HK-2 (cell line): ENCODE results near the gene MPDZ.

ENCODE experiments used
- DNase-seq: peaks from one replicate; pipeline ENCODE4 v3.0.0-alpha.2; 2018; ENCODE audit not compliant: unreplicated experiment

MPDZ gene, protein sequence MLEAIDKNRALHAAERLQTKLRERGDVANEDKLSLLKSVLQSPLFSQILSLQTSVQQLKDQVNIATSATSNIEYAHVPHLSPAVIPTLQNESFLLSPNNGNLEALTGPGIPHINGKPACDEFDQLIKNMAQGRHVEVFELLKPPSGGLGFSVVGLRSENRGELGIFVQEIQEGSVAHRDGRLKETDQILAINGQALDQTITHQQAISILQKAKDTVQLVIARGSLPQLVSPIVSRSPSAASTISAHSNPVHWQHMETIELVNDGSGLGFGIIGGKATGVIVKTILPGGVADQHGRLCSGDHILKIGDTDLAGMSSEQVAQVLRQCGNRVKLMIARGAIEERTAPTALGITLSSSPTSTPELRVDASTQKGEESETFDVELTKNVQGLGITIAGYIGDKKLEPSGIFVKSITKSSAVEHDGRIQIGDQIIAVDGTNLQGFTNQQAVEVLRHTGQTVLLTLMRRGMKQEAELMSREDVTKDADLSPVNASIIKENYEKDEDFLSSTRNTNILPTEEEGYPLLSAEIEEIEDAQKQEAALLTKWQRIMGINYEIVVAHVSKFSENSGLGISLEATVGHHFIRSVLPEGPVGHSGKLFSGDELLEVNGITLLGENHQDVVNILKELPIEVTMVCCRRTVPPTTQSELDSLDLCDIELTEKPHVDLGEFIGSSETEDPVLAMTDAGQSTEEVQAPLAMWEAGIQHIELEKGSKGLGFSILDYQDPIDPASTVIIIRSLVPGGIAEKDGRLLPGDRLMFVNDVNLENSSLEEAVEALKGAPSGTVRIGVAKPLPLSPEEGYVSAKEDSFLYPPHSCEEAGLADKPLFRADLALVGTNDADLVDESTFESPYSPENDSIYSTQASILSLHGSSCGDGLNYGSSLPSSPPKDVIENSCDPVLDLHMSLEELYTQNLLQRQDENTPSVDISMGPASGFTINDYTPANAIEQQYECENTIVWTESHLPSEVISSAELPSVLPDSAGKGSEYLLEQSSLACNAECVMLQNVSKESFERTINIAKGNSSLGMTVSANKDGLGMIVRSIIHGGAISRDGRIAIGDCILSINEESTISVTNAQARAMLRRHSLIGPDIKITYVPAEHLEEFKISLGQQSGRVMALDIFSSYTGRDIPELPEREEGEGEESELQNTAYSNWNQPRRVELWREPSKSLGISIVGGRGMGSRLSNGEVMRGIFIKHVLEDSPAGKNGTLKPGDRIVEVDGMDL (N-terminal part only)

DNA sequence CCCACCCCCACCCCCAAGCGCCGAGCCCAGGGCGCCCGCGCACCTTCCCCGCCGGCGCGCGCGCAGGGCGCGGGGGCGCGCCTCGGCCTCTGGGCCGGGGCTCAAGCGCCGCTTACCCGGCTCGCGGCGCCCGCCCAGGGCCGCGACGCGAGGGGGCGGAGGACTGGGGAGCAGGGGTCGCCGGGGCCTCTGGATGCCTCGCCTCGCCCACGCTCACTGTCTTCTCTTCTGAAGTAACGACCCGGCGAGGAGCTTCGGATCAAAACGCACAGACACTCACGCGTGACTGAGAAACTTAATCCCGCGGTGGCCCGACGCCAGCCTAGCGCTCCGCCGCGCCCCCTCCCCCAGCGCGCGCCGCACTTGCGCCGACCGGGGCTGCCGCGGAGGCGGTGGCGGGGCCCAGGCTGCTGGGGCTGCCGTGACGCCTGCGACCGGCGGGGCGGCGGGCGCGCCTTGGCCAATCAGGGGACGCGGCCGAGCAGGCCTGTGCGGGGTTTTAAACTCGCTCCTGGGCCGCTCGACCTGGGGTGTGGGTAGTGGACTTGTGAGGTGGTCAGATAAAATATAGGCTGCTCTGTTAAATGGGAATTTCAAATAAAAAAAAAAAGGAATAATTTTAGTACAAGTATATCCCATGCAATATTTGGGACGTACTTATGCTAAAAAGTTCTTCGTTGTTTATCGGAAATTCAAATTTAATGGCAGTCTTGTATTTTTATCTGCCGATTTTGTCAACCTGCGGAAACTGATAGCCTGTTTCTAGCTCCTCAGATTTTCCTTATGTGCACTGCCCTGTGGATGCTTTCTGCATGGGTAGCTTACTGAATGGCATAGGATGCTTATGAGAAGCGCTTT is at the start of gene MPDZ:
Gene MPDZ (minus strand): TSS at position 409 of the 858 bp plus-strand sequence. CDS start 29,377 bp downstream, outside the sequence.
- peak; percentile 51 for DNase-seq

DNA sequence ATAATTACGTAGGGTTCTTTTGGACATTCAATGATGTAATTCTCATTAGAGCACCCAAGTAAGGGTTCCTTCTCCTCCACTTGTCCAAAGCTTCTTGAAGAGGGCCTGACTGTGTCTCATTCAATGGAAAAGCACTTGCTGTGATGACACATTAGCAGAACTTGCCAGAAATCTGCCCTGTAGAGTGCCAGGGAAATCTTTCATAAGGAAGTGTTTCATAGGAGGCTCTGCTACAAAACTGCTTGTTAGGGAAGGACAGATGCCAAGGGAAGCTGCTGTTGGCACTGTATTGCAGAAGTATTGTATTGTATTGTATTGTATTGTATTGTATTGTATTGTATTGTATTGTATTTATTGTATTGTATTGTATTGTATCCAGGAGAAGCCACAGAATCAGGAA is 45.5 kb upstream of the MPDZ start:
- no peak for DNase-seq

DNA sequence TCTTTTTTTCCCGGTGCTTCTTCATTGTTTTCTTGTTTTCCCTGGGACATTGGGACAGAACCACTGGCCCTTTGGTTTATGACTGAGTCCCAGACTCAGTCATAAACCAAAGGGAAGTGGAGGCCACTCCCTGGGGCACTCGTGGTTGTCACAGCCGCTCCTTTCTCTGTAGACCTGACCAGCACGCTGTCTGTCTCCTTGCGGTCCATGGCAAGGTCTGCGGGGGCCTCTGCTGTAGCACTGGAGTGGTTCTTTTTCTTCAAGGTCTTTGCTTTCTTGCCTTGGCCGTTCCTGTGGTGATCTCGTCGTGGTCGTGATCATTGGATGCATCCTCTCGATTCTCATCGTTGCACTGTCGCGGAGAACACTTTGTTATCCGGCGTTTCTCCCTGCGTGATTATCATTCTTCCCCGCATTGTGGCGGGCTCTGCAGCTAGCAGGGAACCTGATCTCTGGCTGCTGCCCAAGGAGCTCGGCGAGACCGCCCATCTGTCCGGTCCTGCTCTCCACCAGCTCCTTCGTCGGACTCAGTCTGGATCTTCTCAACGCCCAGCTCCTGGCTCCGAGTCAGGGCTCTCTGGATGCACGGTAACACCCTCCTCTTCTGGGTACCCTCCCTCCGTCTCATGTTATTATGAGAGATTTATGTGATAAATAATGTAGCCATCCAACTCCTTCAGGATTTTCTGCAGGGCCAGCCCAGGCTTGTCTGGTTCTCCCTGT is 43.5 kb upstream of the MPDZ start:
- no peak for DNase-seq

DNA sequence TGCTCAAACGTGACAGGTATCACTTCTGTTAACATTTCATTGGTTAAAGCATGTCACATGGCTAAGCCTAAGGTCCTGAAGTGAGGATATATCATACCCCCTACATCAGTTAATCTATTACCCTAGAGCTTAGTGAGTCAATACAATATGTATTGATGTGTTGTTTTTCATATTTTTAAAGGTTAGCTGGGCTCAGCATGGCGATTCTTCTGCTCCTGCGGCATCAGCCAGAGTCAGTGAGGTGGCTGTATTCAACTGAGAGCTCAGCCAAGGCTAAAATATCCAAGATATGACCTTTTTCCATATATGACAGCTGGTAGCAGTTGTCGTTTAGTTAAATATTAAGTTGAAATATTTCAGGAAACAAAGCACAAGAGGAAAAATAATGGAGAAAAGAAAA is 38.5 kb upstream of the MPDZ start:
- no peak for DNase-seq

DNA sequence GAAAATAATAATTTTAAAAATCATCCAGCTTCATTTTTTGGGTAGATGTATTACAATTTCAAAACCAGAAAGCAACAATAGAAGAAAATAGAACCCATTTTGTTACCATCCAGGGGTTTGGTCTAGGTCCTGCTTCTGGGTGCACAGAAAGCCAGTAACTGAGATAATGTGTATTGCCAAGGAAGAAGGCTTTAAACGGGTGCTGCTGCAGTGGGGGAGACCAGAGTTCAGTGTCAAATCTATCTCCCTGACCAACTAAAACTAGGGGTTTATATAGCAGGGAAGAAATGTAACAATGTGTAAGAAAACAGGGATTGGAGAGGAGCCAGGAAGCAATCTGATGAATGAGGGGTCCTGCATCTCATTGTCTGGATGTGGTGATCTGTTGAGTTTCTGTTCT is 17.5 kb upstream of the MPDZ start:
- no peak for DNase-seq

DNA sequence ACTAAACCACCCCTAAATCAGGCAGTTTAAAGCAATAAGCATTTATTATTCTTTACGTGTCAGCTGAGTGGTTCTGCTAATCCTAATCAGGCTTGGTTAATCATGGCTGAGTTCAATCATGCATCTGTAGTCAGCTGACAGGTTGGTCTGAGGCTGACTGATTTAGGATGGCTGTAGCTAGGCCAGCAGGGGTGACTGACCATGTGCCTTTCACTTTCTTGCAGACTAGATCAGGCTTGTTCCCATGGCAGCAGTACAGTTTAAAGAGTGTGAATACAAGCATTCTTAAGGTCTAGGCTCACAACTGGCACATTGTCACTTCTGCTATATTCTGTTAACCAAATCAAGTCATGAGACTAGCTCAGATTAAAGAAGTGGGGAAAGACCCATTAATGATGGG is 16.1 kb upstream of the MPDZ start:
- DNase-seq, result no peak

DNA sequence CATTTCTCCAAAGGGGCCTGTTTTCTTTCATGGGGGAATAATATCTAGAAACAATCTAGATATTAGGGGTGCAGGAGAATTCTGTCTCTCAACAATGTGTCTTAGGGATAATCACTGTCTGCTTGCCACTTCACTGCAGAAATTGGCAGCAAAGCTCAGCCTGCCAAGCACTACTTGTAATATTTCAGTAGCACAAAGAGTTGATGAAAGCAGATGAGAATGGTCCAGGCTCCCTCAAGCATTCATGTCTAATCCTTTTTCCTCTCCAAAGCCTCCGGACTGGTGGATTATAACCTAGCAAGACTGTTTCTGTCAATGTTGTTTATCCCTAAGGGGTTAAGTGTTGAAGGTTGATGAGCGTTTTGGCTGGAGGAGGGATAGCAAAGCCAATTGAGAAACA is 13.3 kb upstream of the MPDZ start:
- no peak for DNase-seq

DNA sequence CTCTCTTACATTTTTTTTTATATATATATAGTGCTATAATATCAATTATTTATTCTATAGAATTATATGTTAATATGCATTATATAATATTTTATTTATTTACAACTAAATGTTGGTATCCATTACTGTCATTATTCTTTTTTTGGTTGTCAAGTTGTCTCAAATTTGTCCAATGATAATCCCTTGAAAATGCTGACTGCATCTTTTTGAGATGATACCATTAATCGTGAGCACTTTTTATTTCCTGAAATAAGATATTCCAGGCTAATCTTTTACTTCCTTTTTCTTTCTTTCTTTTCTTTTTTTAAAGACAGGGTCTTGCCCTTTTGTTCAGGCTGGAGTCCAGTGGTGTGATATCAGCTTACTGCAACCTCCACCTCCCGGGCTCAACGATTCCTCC is 12.7 kb upstream of the MPDZ start:
- no peak for DNase-seq

DNA sequence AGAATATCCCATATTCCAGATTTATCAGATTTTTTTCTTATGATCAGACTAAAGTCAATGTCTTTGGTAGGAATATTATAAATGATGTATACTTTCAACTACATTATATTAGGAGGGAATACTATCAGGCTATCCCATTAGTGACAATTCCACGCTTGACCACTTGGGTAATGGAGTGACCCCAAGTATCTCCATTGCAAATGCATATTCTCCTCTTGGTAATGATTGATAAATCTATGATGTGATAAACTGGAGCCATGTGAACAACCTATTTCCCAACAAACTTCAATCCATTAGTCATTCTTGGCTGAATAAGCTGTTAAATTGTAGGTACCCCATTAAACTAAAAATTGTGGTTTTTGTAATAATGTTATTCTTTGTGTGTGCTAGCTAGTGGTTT is 12.2 kb upstream of the MPDZ start:
- DNase-seq, result no peak

DNA sequence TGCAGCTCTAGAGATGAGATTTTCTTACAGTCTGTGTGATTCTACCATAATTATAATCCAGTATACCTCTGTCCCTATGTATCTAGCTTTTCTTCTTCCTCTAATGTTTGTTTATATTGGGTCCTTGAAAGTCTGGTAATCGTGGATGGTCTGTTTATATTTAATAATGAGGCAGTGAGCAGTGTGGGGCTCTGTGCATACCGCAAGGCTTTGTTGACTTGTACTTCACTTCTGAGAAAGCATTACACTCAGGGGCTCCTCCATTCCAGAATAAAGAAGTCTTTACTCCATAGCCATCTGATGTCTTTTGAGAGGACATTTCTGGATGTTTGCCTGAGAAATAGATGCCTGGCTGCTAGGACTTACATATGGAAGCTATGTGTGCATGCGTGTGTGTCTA is 4.5 kb upstream of the MPDZ start:
- DNase-seq, result no peak

DNA sequence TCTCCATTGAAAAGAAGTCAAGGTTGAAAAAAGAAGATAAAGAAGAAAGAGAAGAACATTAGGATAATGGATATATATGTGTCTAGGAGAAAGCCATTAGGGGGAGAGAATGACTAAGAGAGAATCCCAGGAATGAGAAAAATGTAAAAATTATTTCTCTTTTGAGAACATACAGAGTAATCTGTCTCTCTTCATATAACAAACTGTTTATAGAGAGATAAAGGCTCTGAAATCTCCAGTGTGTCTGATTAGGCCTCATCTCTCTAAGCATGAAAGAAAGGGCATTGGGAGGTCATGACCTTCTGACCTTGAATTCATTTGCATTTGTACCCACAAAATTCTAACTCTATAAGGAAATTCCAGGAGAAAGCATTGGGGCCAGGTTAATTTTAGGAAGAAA is 3.5 kb upstream of the MPDZ start:
- no peak for DNase-seq

DNA sequence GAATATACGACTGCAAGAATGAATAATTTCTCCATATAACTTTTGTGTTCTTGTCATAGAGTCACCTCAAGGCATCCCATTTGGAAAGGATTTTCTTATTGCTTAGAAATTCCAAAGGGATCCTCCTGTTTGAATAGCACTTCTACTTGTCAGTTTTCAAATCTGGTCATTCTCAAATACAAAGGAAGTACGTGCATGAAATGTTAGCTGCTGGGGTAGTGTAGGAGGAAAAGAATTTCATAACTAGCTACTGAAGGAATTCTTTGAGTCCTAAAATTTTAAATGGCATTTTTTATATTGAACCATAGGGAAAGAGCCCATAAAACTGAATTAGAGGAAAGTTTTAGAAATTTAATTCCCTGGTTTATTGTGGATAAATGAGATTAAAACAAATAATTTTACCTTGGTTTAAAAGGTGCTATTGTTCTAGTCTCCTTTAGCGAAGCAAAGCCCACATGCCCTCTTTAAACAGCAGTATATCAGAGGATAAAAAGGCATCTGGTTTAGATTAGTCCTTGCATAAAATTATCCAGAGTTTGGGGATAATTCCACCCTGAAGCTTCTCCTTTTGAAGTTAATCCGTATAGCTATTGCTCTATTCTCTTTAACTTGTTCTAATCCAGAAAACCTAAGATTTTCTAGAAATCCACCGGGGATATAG is 2.0 kb upstream of the MPDZ start:
- DNase-seq, result no peak

DNA sequence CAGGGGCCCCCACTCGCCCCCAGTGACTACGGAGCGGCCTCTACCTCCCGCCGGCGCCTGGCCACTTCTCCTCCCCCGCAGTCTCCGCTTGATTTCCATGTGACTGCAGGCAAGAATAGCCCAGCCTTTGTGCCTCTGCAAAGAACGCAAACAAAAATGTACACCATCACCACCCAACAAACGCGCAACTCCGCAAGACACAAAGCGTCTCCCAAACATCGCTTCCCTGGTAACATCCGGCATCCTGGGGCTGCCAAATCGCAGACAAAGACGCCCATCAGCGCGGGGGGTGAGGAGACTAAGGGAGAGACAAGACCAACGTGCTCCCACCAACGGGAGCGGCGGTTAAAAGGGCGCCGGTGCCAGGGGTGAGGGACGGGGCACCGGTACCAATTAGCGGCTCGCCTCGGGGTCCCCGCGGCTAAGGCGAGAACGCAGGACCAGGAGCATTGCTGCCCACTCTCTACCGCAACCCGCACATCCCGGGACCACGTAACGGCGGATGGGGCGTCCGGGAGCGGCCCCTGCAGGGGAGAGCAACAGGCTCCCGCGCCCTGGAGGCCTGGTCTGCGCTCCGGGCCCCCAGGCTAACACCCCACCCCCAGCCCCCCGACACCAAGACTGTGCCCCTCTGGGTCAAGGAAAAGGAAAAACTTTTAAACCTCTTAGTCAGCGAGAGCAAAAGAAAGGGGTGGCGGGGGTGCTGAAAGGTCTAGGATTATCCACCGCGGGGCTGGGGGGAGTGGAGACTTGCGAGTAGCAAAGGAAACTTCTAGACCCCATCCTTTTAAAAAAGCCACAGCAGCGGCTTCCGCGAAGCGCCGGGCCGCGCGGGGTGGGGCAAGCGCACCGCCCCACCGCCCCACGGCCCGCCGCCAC is 885 bp downstream of the MPDZ start:
- peak; percentile 41 for DNase-seq

DNA sequence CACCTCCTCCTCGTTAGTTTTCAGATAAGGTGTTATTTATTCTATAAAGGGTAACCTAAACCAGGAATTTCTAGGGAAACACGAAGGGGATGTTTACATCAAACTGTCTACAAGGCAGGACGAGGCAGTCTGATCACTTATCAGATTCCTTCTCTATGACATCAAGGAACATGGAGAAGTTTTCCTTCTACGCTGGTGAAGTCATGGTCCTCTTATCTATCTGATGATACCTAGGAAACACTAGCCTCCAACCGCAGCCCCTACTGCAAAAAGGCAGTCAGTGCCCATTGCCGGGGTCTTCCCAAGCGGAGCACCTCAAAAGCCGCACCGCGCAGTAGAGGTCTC is 1.5 kb downstream of the MPDZ start:
- no peak for DNase-seq

DNA sequence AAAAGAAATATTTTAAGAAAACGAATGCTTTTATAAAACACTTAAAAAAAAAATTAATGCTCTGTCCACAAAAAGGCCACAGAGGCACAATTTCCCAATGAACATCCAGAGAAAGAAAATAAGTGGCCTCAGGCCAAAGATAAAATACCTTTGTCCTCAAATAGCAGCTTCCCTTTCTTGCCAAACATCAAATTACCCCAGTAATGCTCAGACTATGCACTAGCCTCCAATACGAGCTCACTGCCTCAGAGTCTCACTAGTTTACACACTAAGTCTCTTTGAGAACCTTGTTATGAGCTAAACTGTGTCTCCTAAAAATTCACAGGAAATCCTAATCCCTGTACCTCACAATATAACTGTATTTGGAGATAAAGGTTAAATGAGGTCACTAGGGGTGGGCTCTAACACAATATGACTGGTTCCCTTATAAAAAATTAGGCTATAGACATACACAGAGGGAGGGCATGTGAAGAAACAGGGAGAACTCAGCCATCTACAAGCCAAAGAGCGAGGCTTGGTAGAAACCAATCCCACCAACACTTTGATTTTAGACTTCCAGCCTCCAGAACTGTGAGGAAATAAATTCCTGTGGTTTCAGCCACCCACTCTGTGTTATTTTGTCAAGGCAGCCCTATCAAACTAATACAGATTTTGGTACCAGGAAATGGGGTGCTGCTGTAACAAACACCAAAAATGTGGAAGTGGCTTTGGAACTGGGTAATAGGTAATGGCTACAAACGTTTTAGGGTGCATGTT is 4.4 kb downstream of the MPDZ start:
- no peak for DNase-seq

DNA sequence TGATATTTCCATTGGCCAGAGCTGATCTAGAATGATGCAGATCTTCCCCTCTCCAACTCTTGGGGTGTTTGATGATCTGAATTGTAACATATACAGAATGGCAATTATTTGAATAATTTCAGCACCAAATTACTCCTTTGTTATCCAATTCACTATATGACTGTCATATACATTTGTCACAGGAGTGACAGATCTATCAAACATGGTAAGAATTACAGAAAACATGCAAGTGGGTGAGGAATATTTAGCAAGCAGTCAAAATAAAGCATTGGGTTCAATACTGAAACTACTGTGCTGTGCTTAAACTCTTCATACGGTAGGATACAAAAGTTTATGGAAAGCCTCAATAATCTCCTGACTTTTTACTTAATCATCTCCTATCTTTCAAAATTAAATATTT is 8.8 kb downstream of the MPDZ start:
- DNase-seq, result no peak

DNA sequence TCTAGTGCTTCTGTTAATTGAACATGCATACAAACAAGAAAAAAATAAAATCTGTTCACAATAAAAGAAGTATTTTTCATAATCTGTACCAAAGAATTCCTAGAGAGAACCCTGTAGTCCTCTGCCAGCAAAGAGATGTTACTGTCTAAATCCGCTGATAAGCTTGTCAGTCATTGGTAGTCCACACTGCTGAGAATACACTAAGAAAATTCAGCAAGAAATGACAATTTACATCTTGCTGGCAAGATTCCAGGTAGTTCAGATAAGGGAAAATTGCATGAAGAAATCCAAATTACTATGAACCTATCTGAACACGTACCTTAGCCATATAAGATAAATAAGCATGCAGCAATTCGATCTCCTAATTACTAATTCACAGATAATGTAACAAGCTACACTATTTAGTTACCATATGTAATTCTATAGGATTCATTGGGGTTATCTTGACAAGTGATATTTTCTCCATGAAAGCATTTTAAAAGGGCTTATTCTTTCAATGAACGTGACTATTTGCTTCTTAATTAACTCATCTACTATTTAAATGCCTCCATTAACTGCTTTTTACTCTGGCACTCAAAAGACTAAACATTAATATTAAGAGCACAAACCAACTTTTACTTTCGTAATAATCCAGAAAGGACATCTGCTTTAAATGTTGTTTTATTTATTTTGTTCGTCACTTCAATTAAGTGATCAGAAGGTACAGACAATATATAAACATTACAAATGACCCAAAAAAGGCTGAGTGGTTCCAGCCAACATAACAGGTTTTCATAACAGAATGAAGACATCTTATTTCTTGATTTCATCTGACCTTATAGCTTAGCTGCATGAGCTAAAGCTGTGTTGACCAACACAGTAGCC is 9.7 kb downstream of the MPDZ start:
- DNase-seq, result no peak

DNA sequence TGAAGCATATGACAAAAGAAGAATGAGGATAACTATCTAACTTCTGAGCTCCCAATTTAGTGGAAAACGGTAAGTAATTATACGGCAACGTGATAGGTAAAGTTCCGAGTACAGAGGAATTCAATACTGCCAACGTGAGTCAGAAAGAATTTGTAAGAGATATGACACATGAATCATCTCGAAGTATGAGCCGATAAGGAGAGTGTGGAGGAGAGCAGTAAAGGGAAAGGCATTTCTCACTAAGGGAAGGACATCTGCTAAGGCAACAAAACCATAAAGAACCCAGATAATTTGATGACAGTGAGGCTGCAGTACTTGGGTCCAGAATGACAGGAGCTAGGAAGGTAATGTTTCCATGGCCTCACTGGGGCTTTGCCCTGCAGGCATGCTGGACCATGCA is 11.0 kb downstream of the MPDZ start:
- DNase-seq, result no peak
